Smooth muscle cell (in vitro differentiated cells): Measurements from ENCODE around the gene DCST2. TPM values are rescaled to one million over a fixed set of nuclear protein-coding genes. Genes with fewer than 3 reads are reported as not detected.

Source experiments
- DNase-seq: peaks from one replicate; lab custom pipeline; 2025; ENCODE audit not compliant: unreplicated experiment; lab: John Stamatoyannopoulos, UW
- H2AFZ ChIP-seq: fragments of 200-600 bp; sonication (generic); 2 replicates; pipeline ENCODE4 v1.6.0; 2016; ENCODE audit warnings: antibody characterized with exemption, low read depth, mild to moderate bottlenecking
- H3F3A ChIP-seq: fragments of 200-600 bp; sonication (generic); 2 replicates; pipeline ENCODE4 v1.6.0; 2017; ENCODE audit warnings: antibody characterized with exemption, low read depth
- H3K27ac ChIP-seq: fragments of 200-600 bp; sonication (generic); 2 replicates; pipeline ENCODE4 v1.5.1; 2016; ENCODE audit warnings: low read depth, mild to moderate bottlenecking
- H3K27me3 ChIP-seq: fragments of 200-600 bp; sonication (generic); 2 replicates; pipeline ENCODE4 v1.6.1; 2016; ENCODE audit warnings: low read depth, mild to moderate bottlenecking
- H3K36me3 ChIP-seq: fragments of 200-600 bp; sonication (generic); 2 replicates; pipeline ENCODE4 v1.5.1; 2016; ENCODE audit warnings: low read depth
- H3K4me1 ChIP-seq: fragments of 200-600 bp; sonication (generic); 2 replicates; pipeline ENCODE4 v1.5.1; 2016; ENCODE audit warnings: low read depth
- H3K4me2 ChIP-seq: fragments of 200-600 bp; sonication (generic); 2 replicates; pipeline ENCODE4 v1.6.0; 2016; ENCODE audit warnings: mild to moderate bottlenecking
- H3K4me3 ChIP-seq: fragments of 200-600 bp; sonication (generic); 2 replicates; pipeline ENCODE4 v1.5.1; 2016; ENCODE audit warnings: mild to moderate bottlenecking
- H3K79me2 ChIP-seq: fragments of 200-600 bp; sonication (generic); 2 replicates; pipeline ENCODE4 v1.6.0; 2016; ENCODE audit warnings: low read depth, mild to moderate bottlenecking
- H3K9ac ChIP-seq: fragments of 200-600 bp; sonication (generic); 2 replicates; pipeline ENCODE4 v1.6.0; 2016; ENCODE audit warnings: low read depth
- H3K9me3 ChIP-seq: fragments of 200-600 bp; sonication (generic); replicated peaks from 2 replicates; pipeline ENCODE4 v1.5.1; 2016; ENCODE audit warnings: low read depth
- H4K20me1 ChIP-seq: fragments of 200-600 bp; sonication (generic); 2 replicates; pipeline ENCODE4 v1.6.0; 2016; ENCODE audit warnings: low read depth
- CTCF ChIP-seq: fragments of 200-600 bp; sonication (generic); IDR thresholded peaks from 2 replicates; pipeline ENCODE4 v1.5.1; 2017; ENCODE audit warnings: borderline replicate concordance, mild to moderate bottlenecking, antibody characterized with exemption; ENCODE audit not compliant: insufficient read depth, poor library complexity, severe bottlenecking
- WGBS: methylation state at CpG from one replicate; pipeline ENCODE4 v1.1.7; 2016; ENCODE audit warnings: low lambda C conversion rate; 5-methylcytosine and 5-hydroxymethylcytosine counted together
- polyA plus RNA-seq: library from polyadenylated mRNA; unstranded; fragments of >200 nt; fragmentation: Nextera tagmentation; extraction: Ambion mirVana; gene quantifications from 2 replicates; pipeline ENCODE4 v1.2.1, GENCODE V29; 2016
- total RNA-seq: library from RNA; depleted of rRNA; stranded (reverse); fragments of >200 nt; gene quantifications from 2 replicates; pipeline ENCODE4 v1.2.3, GENCODE V29; 2014

The DCST2 gene
- total and polyA plus RNA-seq, 2 experiments from 2014 or later: 1.3 TPM; not detected in 1

GRCh38 chr1:155077346-155077745 lies 43.8 kb upstream of the DCST2 start:
- no peak overlapping the region for H2AFZ ChIP-seq
- peaks cover 7% of the 10 kb centered on the region for H3F3A ChIP-seq
- peaks cover 29% of the 10 kb centered on the region for H3K4me1 ChIP-seq
- H3K36me3 ChIP-seq: no peaks in the 10 kb centered on the region
- H3K27ac ChIP-seq: no peak overlapping the region
- WGBS: 78% methylated on average over 3 of the region's 3 CpGs
- DNase-seq: no peak
- H3K4me3 ChIP-seq: no peak overlapping the region
- H3K4me2 ChIP-seq: no peak overlapping the region
- no peaks in the 10 kb centered on the region for H3K79me2 ChIP-seq
- H3K9ac ChIP-seq: no peak overlapping the region
- peaks cover 14% of the 10 kb centered on the region for H4K20me1 ChIP-seq
- no peak for TF ChIP-seq CTCF
- no peaks in the 10 kb centered on the region for H3K9me3 ChIP-seq
- H3K27me3 ChIP-seq: peaks cover 43% of the 10 kb centered on the region

DNA sequence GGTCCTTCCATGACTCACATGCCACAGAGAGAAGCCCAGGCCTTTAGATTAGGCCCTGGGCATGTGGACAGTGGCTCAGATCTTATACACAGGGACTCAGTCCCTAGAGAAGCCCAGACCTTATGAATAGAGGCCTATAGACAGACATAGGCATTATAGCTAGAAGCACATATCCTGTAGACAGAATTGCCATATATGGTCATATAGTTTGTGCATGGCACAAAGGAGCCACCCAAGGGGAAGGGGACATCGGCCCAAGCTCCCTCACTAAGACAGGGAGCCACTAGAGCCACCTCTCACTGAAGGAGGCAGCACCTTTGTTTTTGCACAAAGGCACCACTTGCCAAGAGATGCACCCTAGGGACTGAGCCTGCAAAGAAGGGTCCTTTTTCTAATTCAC lies 42.8 kb upstream of the DCST2 start:
- H3K4me1 ChIP-seq: peaks cover 26% of the 10 kb centered on the region
- no peak for TF ChIP-seq CTCF
- H3K27me3 ChIP-seq: peaks cover 42% of the 10 kb centered on the region
- no peak overlapping the region for H3K27ac ChIP-seq
- no peak overlapping the region for H3K4me2 ChIP-seq
- no peaks in the 10 kb centered on the region for H3K9me3 ChIP-seq
- no peak overlapping the region for H3K9ac ChIP-seq
- no peak overlapping the region for H2AFZ ChIP-seq
- no peak overlapping the region for H3K4me3 ChIP-seq
- H4K20me1 ChIP-seq: peaks cover 11% of the 10 kb centered on the region
- no peak for DNase-seq
- 83% methylated on average over 1 of the region's 1 CpG for WGBS
- no peaks in the 10 kb centered on the region for H3K36me3 ChIP-seq
- no peaks in the 10 kb centered on the region for H3K79me2 ChIP-seq
- peaks cover 5% of the 10 kb centered on the region for H3F3A ChIP-seq

DNA sequence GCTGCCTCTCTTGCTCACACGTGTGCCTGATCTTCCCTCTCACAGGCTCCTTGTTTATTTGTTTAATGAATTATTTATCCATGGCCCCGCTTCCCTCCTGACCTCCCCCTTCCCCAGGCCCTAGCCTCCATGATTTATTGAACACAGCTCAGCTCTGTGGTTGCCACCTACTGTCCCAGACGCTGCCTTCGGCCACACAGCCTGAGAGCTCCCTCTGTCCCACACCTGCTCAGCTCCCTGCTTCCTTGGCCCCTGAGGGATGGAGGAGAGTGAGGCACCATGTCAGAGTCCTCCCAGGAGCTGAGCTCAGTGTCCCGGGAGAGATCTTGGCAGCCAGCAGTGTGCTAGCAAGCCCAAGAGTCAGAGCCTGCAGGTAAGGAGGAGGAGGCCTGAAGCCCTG lies 42.0 kb upstream of the DCST2 start:
- Histone ChIP-seq H2AFZ (no peak overlapping the region), H3F3A (no peaks in the 10 kb centered on the region), H3K9ac (no peak overlapping the region), H3K36me3 (no peaks in the 10 kb centered on the region), H3K79me2 (no peaks in the 10 kb centered on the region), H3K4me3 (no peak overlapping the region), H3K27ac (no peak overlapping the region), H3K4me2 (no peak overlapping the region), H3K27me3 (peaks cover 33% of the 10 kb centered on the region), H3K4me1 (peaks cover 25% of the 10 kb centered on the region), H4K20me1 (peaks cover 6% of the 10 kb centered on the region), H3K9me3 (no peaks in the 10 kb centered on the region)
- DNase-seq: no peak
- WGBS: 78% methylated on average over 5 of the region's 5 CpGs
- no peak for TF ChIP-seq CTCF
